ENCODE measurements around the gene SDC4. TPM values are rescaled to one million over a fixed set of nuclear protein-coding genes. Genes with fewer than 3 reads are reported as not detected.
A peak's percentile ranks its signal among the peaks of the same experiment; 100 is the strongest.

The SDC4 gene
- total and polyA plus RNA-seq, 10 of the 15 experiments (the other 5 are each of a cell fraction or from before 2014, with no cell fraction given): 0.52 to 11.3 (median 1.4) TPM

GRCh38 chr20:45368221-45368980 lies 20.2 kb upstream of the SDC4 start (continued):
- TF ChIP-seq EP300 (IDR thresholded peaks at IDR 0.05; ENCODE audit: borderline replicate concordance in 1 of 2, control insufficient read depth in 1 of 2, low read depth in 2 of 2, low read length in 2 of 2) (peak; percentile 96 to 99), ELK1 (IDR thresholded peaks at IDR 0.05; ENCODE audit: low read depth, low read length) (peak; percentile 94), USF1 (IDR thresholded peaks at IDR 0.05; ENCODE audit: borderline replicate concordance, extremely low read length, insufficient read depth, low read depth, low read length) (no peak), TBL1XR1 (IDR thresholded peaks at IDR 0.05; ENCODE audit: low read depth, low read length) (peak; percentile 99), NFYB (IDR thresholded peaks at IDR 0.05; ENCODE audit: insufficient read depth, low read depth, low read length) (no peak), SUPT20H (IDR thresholded peaks at IDR 0.05; ENCODE audit: borderline replicate concordance, control insufficient read depth, low read depth, low read length) (no peak), ZNF274 (IDR thresholded peaks at IDR 0.05; ENCODE audit: insufficient read depth, insufficient read length) (no peak), RUNX3 (IDR thresholded peaks at IDR 0.05; ENCODE audit: low read length) (peak; percentile 99), SMARCA5 (IDR thresholded peaks at IDR 0.05) (peak; percentile 81), CHD4 (IDR thresholded peaks at IDR 0.05) (0 out of 2 replicates have a peak, but pooled peaks have one; percentile 12), BHLHE40 (IDR thresholded peaks at IDR 0.05; ENCODE audit: borderline replicate concordance in 1 of 2, low read depth in 2 of 2, low read length in 1 of 2) (peak; percentile 84 to 85)
- TF ChIP-seq, protein P1, sequence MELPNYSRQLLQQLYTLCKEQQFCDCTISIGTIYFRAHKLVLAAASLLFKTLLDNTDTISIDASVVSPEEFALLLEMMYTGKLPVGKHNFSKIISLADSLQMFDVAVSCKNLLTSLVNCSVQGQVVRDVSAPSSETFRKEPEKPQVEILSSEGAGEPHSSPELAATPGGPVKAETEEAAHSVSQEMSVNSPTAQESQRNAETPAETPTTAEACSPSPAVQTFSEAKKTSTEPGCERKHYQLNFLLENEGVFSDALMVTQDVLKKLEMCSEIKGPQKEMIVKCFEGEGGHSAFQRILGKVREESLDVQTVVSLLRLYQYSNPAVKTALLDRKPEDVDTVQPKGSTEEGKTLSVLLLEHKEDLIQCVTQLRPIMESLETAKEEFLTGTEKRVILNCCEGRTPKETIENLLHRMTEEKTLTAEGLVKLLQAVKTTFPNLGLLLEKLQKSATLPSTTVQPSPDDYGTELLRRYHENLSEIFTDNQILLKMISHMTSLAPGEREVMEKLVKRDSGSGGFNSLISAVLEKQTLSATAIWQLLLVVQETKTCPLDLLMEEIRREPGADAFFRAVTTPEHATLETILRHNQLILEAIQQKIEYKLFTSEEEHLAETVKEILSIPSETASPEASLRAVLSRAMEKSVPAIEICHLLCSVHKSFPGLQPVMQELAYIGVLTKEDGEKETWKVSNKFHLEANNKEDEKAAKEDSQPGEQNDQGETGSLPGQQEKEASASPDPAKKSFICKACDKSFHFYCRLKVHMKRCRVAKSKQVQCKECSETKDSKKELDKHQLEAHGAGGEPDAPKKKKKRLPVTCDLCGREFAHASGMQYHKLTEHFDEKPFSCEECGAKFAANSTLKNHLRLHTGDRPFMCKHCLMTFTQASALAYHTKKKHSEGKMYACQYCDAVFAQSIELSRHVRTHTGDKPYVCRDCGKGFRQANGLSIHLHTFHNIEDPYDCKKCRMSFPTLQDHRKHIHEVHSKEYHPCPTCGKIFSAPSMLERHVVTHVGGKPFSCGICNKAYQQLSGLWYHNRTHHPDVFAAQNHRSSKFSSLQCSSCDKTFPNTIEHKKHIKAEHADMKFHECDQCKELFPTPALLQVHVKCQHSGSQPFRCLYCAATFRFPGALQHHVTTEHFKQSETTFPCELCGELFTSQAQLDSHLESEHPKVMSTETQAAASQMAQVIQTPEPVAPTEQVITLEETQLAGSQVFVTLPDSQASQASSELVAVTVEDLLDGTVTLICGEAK (IDR thresholded peaks at IDR 0.05; ENCODE audit: borderline replicate concordance): peak; percentile 38; the same call in 1 of the 2 replicates
- TF ChIP-seq, protein P2, sequence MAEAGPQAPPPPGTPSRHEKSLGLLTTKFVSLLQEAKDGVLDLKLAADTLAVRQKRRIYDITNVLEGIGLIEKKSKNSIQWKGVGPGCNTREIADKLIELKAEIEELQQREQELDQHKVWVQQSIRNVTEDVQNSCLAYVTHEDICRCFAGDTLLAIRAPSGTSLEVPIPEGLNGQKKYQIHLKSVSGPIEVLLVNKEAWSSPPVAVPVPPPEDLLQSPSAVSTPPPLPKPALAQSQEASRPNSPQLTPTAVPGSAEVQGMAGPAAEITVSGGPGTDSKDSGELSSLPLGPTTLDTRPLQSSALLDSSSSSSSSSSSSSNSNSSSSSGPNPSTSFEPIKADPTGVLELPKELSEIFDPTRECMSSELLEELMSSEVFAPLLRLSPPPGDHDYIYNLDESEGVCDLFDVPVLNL (IDR thresholded peaks at IDR 0.05; ENCODE audit: low read depth, low read length): no peak

Measured in GM12878 (cell line).